Tibial nerve (tissue), 3 donors: ENCODE data around the gene CIB4.

ENCODE experiments used
- POLR2A ChIP-seq, 2 donors: fragments of 450-650 bp; IDR thresholded peaks; one replicate each; pipeline ENCODE4 v1.6.1; 2017; ENCODE audit warnings: antibody characterized with exemption in 2 of 2, mild to moderate bottlenecking in 2 of 2, moderate library complexity in 2 of 2
- TF ChIP-seq, protein P1 (sequence below), 5 experiments: fragments of 200-600 bp in 3 of 5; fragments of 450-650 bp in 2 of 5; sonication (generic) in 3 of 5; IDR thresholded peaks; one replicate each; pipeline ENCODE4 v1.5.1; 2016 to 2019; ENCODE audit warnings: antibody characterized with exemption in 5 of 5, mild to moderate bottlenecking in 3 of 5, moderate library complexity in 2 of 5

DNA sequence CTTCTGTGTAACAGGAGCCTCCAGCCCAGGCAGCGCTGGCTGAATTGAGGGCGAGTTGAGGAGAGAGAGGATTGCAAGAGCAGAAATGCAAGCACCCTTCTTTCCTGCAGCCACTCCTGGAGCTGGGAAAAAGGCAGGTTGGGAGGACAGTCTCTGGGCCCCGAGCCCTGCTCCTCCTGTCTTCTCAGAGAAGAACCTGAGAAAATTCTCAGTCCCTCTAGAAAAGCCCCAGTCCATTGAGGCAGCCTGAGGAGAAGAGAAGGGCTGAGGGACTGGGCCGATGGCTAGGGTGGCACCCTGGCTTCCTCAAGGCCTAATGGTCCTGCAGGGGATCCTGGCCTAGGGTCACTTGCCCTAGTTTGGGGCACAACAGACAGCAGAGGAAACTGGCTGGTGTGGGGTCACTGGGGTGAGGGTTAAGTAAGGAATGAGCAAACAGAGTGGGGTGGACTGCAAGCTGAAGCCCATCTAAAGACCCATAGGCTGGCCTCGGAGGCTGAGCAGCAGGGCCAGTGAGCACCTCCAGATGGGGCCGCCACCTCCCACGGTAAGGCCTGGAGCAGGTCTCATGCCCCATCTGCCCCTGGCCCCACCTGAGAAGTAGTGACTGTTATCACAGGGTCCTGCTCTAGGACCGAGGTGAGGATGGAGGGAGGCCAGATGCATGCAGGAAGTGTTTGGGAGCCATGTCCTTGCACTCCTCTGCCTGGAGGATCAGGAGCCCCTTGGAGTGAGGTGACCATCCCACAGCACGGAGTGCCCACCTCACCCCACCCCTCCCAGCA is 12.4 kb downstream of the CIB4 start:
- TF ChIP-seq, protein P1, sequence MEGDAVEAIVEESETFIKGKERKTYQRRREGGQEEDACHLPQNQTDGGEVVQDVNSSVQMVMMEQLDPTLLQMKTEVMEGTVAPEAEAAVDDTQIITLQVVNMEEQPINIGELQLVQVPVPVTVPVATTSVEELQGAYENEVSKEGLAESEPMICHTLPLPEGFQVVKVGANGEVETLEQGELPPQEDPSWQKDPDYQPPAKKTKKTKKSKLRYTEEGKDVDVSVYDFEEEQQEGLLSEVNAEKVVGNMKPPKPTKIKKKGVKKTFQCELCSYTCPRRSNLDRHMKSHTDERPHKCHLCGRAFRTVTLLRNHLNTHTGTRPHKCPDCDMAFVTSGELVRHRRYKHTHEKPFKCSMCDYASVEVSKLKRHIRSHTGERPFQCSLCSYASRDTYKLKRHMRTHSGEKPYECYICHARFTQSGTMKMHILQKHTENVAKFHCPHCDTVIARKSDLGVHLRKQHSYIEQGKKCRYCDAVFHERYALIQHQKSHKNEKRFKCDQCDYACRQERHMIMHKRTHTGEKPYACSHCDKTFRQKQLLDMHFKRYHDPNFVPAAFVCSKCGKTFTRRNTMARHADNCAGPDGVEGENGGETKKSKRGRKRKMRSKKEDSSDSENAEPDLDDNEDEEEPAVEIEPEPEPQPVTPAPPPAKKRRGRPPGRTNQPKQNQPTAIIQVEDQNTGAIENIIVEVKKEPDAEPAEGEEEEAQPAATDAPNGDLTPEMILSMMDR (IDR thresholded peaks at IDR 0.05), result no peak
- TF ChIP-seq POLR2A (IDR thresholded peaks at IDR 0.05), result no peak
